NCI-H2196 (cell line): Measurements from ENCODE around the gene PLCB2.

Experiments
- DNase-seq: peaks from one replicate; lab custom pipeline; 2025; ENCODE audit not compliant: unreplicated experiment; lab: John Stamatoyannopoulos, UW

The PLCB2 gene

DNA sequence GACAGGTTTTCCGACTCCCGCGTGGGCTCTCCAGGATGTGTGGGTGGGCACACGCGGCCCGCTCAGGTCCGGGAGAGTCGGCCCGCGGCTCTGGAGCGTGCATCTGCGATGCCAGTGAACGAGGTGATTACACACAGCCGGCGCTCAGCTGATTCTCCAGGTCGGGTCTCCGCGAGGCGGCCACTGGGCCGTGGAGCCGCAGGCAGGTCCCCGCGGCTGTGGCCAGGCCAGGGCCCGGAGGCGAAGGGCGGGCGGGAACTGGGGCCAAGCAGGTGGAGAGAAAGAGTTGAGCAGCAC is 55.6 kb downstream of the PLCB2 start:
- DNase-seq = no peak

DNA sequence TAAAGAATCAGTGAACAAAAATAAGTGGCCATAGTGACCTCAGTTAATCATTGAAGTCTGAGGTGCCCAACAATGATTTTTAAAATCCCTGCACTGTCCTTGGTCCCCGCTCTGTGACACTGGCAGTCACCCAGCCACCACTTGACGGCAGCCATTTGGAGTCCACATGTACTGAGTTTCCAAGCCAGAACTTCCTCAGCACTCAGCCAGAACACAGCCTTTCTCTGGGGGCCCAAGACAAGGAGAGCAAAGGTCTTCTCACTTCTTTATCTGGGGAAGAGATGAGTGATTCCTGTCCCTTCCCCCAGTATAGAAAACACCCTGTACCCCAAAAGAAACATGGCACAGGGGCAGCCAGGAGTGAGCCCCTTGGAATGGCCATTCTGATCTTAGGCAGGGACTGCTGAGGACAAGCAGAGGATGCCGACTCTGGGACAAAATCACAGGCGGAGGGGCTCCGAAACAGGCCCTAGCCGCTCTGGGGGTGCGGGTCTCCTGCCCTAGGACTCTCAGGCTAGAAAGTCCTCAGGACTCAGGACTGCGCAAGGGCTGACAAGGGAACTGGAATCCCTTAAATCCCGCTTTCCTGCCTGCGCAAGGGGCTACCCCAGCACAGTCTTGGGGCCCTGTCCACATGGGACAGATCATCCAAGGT is 56.1 kb downstream of the PLCB2 start:
- no peak for DNase-seq

DNA sequence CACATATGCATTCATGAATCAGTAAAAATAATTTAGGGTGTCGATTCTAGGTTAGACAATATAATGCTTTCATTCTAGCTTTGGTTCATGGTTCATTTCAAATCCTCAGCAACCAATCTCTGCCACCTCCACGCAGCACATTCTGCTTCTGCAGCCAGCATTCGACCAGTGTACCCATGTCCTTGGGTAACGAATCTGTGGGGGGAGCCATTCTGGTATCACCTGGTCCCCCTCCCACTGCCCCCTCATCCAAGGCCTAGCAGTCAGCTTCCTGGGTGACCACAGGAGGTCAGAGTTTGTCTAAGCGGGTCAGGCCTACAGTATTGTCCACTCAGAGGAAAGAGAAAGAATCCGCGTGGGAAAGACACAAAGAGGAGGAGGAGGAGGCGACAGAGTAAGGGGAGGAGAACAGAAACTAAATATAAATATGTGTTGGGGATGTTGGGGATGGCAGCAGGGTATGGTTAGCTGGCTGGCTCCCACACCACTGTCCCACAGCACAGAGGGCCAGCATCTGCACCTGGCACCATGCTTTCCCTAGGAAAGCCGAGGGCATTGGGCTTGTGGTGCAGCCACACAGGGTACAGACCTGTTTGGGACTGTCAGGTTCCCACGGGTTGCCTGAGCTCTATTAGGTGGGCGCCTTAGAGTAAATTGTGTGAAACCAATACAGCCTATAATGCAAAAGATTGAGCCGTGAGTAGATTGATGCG is 56.8 kb downstream of the PLCB2 start:
- DNase-seq = no peak

DNA sequence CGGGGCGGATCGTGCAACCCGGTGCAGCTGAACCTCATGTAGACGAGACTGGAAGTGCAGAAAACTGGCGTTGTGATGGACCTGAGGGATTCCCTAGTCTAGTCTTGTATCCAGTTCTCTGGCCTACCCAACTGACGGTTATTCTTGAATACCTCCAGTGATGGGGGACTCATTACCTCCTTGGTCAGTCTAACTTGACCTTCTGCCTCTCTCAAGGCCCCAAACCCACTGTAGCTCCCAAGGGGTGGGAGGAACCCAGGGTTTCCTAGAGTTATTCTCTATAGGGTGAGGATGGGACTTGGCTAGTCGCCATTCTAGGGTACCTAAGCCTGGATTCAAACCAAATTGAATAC is 57.5 kb downstream of the PLCB2 start:
- no peak for DNase-seq

DNA sequence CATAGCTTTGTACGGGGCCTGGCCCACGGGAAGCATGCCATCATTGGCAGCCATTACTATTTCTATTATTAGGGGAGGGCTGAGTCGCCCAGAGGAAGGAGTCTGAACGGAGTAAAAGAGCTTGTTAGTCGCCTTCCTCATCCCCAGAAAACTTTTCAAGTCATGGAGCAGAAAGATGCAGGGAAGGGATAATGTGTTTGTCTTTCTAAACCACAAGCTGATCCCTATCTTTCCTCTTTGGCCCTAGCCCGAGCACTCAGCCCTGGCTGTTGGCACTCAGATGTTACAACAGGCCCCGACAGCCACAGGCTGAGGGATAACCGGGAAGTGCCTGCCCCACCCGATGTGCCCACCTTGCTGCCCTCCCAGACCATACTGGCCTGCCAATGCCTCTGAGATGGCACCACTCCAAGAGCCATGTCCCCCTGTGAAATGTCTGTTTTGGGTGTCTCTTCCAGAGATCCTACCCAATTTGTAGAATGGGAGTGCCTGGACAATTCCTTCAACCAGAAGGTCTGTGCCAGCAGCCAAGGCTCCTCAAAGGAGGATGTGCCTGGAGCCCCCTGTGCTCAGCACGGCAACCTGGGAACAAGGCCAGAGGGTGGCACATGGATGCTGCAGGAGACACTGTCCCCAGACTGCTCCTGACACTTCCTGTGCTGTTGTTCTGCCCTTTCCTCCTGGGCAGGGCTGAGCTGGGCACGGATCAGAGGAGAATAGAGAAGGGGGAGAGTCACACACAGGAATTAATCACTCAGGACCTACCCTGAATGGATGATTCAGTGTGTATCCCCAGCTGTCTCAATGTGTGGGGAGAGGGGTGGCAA is 58.0 kb downstream of the PLCB2 start:
- DNase-seq = no peak

DNA sequence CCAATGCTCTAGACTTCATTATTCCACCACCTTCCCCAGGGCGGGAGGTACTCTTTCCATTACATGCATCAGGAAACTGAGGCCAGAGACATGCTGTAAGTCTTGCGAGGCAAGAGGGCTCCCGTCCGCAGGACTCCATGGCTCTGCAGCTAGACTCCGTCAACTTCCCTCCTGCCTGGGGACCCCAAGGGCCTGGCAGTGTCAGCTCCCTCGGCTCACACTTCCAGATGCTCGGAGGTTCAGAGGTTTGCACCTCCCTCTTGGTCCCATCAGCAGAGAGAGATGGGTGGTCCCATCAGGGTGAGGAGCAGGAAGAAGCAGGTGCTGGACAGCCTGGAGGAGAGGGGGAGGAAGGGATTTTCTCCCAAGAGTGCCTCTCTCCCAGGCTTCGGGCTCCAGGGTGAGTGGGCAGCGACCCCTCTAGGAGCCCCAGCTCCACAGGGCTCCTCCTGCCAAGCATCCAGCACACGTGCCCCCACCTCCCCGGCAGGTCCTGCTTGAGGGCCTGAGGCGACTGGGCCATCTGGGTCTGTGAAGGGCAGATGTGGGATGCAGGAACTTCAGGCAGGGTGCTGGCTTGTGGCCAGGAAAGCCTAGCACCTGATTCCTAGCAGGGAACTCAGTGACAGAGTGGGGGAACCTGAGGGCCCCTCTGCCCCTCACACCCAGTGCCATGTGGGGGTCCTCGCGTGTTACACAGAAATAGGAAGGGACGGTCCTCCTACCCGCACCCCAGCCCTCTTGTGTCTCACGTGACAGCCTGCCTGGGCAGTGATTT is 59.5 kb downstream of the PLCB2 start:
- DNase-seq = no peak

DNA sequence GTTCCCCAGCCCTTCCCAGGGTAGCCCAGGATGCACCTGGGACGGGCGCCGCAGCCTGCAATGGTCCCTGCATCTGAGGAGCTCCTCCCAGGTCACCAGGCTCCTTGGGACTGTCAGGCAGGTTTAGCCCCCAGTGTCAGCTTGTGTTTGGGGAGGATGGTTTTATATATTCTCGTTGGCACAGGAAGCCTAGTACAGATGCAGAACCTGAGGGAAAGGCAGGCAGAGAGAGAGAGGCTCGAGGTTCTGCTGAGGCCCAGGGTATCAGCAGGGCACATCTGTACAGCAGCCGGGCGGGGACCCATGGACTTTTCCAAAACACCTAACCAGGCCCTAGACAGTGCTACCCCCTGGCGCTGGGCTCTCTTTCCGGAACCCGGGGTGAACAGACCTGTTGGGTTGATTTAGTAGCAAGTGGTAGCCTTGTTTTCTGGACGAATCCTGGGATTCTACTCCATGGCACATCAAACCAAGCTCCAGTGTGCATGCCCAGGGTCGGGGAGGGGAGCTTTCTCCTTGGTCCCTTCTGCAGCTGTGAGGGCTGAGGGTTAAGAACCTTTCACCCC is 60.2 kb downstream of the PLCB2 start:
- DNase-seq = no peak

DNA sequence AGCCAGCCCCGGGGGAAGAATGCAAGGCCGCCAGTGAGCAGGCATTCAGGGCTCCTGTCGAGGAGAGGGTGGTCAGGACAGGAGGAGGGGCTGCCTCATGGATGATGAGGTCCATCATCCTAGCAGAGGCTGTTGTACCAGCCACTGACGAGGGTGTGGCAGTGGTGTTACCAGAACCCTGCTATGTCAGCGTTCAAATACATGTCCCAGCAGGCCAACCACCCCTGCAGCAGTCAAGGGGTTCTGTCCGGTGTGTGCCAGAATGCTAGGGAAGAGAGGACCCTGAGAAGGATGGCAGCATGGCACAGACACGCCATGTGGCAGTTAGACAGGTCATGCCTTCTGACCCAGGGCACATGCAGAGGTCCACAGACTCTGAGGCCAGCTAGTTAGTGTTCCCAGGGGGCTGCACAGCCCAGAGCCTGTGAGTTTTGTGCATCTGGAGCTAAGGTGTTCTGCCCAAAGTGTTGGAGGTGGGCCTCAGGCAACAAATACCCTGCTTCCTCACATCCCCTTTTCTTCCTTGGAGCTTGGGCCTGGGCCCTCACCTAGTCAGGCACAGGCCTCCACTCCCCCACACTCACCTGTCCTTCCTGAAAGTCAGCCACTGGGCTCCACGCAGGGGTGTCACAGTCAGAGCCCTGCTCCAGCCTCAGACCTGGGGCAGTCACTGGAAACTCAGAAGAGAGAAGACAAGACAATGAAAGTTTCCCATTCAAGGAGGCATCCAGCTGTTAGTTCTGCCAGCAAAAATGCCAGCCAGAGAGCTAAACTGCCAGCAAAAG is 61.0 kb downstream of the PLCB2 start:
- no peak for DNase-seq

DNA sequence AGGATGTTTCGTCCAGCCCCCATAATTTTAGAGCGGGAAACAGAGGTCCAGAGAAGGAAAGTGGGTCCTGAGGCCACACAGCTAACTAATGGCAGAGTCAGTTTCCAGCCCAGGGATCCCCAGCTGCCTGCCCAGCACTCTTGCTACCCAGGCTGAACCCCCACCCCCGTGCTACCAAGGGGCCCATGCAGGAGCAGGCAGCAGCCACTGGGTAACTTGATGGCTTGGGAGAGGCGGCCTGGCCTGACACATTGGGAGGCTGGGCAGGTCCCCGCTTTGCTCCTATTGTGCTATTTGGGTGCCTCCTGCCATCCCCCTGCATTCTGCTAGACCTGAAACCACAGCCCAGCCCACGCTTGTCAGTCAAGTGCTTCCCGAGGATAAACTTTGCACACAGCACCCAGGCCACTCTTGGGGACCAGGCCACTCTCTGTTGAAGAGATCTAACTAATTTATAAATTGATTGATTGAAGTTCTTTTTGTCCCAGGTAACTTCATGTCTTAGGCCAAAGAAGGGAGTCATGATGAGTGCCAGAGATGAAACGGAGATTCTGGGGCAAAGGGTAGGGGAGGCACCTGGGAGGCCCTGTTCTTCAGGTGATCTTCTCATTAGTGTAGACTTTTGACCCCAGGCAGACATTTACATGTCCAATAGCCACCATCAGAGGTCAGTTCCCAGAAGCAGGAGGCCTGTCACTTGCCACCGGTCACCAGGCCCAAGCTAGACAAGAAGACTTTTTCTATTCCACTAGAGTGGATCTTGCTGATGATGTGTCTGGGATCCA is 61.9 kb downstream of the PLCB2 start:
- no peak for DNase-seq

DNA sequence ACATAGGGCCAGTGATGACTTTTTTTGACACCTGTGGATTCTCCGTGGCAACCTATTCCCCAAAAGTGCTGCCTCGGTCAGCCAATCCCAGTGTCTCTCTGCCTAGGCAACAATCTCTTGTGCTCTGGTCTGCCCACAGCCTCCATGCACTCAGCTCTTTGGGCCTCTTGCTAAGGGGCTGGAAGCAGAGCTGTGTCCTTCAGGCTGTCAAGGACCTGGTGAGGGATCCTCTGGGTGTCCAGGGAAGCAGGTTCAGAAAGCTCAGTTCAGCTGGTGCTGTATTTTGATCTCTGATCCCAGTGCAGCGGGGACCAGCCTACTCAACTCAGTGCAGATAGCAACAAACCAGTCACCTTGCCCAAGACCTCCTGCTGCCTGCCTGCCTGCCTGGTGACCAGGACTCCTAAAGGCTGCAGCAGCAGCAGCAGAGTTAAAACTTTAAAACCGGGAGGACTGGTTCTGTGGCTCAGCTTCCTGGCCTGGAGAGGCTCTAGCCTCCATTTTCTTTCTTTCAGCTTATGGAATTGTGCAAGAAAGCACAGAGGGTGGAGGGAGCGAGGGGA is 62.7 kb downstream of the PLCB2 start:
- DNase-seq = no peak

DNA sequence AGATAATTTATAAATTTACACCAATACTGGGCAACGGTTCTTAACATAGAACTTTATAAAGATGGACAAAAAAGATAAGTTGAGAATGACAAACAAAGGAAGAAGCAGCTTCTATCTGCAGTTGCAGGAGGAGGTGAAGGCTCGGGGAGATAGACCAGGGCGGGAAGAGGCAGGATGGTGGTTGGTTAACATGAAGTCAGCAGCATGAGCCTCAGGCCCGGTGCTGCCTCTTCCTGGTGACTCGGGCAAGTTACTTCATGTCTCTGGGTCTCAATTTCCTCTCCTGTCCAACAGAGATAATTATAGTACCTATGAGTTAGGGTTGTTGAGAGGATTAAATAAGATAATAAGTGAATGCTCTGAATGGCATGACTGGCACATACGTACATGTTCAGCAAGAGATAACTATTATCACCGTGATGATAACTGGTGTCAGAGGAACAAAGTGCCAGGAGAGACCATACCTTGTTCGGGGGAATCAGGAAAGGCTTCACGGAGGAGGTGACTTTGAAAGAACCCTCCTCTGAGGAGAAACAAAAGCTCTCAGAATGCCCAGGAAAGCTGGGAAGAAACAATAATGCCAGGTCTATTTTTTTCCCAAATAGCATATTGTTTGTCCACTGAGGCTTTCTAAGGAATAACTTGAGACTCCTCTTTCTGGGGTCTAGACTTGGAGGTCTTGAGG is 64.5 kb downstream of the PLCB2 start:
- no peak for DNase-seq

DNA sequence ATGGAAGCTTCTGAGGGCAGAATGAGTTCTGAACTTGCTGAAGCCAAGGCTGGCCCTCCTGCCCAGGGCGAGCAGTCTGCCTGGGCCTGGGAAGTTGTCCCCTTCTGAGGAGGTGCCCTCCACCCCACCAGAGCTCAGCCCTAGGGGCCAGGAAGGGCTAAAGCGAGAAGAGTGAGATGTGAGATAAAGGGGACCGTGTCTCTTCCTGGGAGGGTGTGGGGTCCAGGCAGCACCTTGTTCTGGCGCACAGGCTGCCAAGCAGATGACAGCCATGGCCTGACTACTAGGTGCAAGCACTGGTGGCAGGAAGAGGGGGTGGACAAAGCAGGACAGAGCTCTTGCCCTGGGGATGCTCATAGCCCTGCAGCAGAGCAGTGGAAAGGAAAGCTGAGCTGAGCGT is 65.1 kb downstream of the PLCB2 start:
- DNase-seq = no peak

DNA sequence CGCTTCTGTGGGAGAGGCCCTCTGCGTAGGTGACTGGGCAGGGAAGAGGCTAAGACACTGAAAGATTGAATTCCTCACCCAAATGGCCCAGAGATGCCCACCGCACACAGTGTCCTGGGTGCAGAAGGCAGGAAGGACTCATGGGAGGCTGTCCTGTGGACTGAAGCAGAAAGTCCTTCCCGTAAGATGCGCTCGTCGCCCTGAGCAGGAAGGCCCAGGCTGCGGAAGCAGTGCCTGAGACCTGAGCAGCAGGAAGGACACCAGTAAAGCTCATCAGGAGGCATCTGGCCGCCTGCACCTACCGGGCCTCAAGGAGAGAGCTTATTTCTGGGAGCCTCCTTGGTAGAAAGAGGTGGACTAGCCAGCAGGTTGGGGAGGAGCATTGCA is 65.5 kb downstream of the PLCB2 start:
- no peak for DNase-seq

DNA sequence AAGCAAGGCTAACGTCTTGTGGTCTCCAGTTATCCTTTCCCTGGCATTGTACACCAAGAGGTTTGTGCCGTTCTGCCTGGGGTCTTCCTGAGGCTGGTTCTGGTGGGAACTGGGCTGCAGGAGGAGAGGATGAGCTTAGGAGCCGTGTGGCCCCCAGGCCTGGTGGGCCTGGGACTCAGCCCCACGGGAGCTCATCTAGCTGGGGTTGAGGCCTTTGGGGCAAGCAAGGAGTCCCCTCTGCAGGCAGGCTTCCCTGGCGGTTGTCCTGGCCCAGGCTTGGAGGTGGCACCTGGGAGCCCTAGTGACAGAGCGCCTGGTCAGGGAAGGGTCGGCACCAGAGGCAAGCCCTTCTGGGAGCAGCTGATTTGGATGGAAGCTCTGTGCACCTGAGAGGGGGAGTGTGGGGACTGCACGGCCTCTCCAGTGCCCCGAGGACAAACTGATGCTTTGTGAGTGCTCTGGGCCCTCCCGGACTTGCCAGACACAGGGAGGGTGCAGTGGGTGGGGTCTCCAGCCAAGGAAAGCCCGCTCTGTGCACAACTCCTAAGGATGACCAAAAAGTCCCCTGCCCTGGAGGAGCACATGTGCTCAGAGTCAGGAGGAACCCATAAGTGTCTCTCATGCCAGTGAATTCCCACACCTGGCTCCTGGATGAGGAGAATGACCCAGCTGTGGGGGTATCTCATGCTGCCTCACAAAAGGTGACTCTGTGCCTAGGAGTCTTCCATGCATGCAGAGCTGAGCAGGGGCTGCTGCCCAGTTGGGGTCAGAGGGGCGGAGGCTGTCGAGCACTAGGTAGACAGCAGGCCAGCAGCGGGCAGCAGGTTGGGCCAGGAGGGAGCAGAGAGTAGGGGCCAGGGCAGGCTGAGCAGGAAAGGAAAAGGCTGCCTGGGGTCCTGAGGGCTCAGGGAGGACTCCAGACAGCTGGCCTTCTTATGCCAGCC is 66.2 kb downstream of the PLCB2 start:
- DNase-seq = no peak

DNA sequence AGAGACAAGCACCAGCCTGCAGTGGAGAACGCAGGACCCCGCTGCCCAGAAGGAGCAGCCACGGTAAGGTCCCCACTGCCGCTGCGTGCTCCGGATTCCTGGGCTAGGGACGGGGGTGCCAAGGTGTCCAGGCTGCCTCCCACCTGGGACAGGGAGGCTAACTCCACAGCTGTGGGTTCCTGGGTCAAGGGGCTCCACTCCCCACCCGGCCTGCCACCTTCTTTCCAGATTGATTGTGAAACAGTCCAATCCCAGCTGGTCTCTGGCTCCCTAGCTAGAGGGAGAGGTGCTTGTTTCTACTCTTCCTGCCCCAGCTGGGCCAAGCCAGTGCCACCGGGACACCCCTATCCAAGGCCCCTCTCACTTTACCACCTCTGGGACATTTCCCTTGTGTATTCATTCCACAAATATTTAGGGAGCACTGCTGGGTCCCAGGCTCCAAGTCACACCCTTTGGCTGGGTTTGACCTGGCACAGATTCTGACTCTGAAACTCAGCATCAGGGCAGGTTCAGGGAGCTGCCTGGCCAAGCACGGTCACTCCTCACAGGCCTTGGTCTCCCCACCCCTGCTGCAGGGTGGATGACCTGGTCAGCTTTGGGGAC is 67.0 kb downstream of the PLCB2 start:
- DNase-seq = no peak

DNA sequence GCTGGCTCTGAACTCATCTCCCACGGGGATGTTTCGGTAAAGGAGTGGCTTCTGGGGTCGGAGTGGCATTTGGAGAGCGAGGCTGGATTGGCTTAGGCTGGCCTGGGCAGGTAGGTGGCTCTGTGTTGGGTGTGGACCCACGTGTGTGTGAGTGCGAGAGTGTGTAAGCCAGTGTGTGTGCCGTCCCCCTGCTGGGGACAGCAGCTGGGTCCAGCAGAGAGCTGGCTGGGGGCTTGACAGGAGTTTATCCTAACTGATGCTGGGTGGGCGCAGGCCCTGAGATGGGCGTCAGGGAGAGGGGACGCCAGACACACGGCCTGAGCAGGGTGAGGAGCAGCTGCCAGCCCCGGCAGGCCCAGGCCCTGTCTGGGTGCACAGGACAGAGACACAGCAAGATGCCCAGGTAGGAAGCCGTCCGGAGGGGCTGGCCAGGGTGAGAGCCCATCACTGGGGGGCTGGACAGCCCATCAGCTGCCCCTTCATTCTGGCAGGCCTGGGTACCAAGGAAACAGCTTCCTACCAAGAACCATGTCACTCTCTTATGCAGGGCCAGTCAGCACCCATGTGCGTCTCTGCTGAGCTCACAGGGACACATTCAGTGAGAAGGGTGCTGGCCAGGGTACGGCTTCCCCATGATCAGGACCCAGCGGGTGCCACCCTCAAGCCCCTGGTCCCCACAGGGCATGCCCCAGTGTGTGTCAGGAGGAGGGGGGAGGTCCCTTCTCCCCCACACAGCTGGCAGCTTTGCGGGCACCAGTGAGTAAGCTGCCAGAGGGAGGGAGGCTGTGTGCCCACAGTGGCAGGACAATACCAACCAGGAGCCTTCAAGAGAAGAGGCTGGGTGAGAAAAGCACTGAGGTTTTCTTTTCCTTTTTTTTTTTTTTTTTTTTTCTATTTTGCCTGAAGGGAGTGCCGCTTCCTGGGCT is 67.8 kb downstream of the PLCB2 start:
- DNase-seq = no peak

DNA sequence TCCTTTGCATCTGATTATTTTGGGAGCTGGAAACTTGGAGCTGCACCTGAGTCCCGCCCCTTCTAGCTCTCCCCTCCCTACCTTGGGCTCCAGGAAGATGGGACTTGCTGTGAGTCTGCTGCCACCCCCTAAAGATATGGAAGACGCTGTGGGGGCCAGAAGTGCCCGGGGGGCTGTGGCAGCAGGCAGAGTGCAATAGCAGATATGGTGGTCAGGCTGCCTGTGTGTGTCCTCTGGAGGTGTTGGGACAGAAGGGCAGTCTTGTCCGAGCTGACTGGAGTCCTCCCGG is 68.4 kb downstream of the PLCB2 start:
- DNase-seq = no peak
